Activated naive CD4-positive, alpha-beta T cell treated with anti-CD3 and anti-CD28 coated beads, Interleukin-2, amount 50 U/mL, for 24 hours (primary cell): ENCODE data around the gene TBC1D30.
"Not testable (repeated sequence)": the region's sequence is repeated elsewhere in the genome, so short reads cannot be mapped to it uniquely, and the experiment has no call there.

Source experiments
- H3K27ac Mint-ChIP-seq: one replicate; pipeline ENCODE4 v1.8.0; 2021; ENCODE audit warnings: mild to moderate bottlenecking, mixed read lengths
- H3K27me3 Mint-ChIP-seq: one replicate; pipeline ENCODE4 v1.8.0; 2021; ENCODE audit warnings: mixed read lengths
- H3K36me3 Mint-ChIP-seq: one replicate; pipeline ENCODE4 v1.8.0; 2021; ENCODE audit warnings: mixed read lengths
- H3K4me1 Mint-ChIP-seq: one replicate; pipeline ENCODE4 v1.8.0; 2021; ENCODE audit warnings: mixed read lengths
- H3K4me3 Mint-ChIP-seq: one replicate; pipeline ENCODE4 v1.8.0; 2021; ENCODE audit warnings: mild to moderate bottlenecking, mixed read lengths
- H3K9me3 Mint-ChIP-seq: one replicate; pipeline ENCODE4 v1.8.0; 2021; ENCODE audit warnings: mixed read lengths

TBC1D30 gene

DNA sequence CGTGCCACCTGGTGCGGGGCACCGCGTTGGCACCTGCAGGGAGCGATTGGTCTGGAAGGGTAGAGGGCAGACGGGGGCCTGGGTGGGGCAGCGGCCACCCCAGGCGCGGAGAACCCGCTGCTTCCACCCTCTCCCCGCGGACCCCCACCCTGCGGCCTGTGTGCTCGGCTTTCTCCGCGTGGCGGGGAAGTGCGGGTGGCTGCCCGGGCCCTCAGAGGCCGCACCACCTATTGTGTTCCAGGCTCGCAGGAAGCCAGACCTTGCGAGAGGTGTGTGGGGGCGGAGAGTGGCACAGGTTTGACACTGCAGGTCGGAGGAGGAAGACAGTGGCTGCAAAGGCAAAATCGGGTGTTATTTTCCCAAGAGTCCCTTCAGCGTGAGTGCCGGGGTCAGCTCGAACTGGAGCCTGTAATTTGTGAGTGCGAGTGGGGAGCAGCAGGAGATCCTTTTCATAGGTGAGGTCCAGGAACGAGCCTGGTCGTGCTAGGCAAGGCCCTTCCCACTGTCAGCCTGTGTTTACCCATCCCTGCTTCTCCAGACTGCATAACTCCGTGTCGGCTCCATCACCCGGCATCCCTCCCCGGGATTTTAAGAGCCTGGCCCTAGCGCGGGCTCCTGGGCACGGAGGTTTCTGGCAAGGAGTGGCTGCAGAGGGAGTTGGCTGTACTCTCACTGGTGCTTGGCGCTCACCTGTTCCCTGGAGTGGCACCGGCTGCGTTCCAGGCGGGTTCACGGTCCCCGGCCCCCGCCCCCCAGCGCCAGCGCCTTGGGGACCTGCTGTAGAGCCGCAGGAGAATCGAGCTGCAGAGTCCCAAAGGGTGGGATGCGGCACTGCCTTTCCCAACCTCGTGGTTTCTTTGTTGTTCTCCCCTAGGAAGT lies 935 bp downstream of the TBC1D30 start:
- H3K4me3 Mint-ChIP-seq = peak overlapping the region; percentile 75
- H3K27ac Mint-ChIP-seq = no peak overlapping the region
- H3K36me3 Mint-ChIP-seq = peaks cover 6% of the 10 kb centered on the region
- peaks cover 14% of the 10 kb centered on the region for H3K4me1 Mint-ChIP-seq
- peaks cover 42% of the 10 kb centered on the region for H3K27me3 Mint-ChIP-seq
- no peaks in the 10 kb centered on the region for H3K9me3 Mint-ChIP-seq

DNA sequence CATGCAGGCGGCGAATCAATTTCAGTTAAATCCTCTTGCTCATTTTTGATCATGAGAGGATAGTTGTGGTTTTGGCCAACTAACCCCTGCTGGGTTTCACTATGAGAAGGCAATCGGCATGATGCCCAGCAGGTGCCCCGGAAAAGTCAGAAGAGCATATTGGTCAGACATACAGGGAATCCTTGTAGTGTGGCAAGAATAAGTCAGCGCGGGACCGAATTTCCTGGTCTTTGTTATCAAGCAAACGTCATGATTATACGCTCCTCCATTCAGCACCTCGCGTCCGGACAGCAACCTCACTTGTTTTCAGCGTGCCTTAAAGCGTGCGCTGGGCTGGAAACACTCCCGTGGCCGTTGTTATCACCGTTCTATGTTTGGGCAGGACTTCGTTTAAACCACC lies 1.8 kb downstream of the TBC1D30 start:
- no peaks in the 10 kb centered on the region for H3K9me3 Mint-ChIP-seq
- H3K36me3 Mint-ChIP-seq = peaks cover 6% of the 10 kb centered on the region
- H3K4me1 Mint-ChIP-seq = peaks cover 14% of the 10 kb centered on the region
- H3K27ac Mint-ChIP-seq = no peak overlapping the region
- H3K27me3 Mint-ChIP-seq = peaks cover 42% of the 10 kb centered on the region
- peak overlapping the region; percentile 75 for H3K4me3 Mint-ChIP-seq

DNA sequence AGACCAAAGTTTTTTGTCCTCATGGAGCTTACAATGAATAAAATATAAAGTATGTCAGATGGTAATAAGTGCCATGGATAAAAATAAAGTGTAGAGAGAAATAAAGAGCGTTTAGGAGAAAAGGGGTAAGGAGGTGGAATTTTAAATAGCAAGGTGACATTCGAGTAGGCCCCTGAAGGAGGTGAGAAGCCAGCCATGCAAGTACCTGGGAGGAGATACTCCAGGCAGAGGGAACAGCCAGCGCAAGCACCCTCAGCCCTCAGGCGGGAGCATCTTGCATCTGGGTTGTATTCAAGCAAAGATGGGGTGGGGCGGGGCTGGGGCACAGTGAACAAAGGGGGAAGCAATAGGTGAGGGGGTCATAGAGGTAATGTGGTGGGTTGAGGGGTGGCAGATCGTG lies 4.3 kb downstream of the TBC1D30 start:
- H3K27me3 Mint-ChIP-seq = peaks cover 45% of the 10 kb centered on the region
- no peaks in the 10 kb centered on the region for H3K9me3 Mint-ChIP-seq
- H3K4me3 Mint-ChIP-seq = no peak overlapping the region
- peaks cover 2% of the 10 kb centered on the region for H3K36me3 Mint-ChIP-seq
- no peak overlapping the region for H3K27ac Mint-ChIP-seq
- peaks cover 14% of the 10 kb centered on the region for H3K4me1 Mint-ChIP-seq

DNA sequence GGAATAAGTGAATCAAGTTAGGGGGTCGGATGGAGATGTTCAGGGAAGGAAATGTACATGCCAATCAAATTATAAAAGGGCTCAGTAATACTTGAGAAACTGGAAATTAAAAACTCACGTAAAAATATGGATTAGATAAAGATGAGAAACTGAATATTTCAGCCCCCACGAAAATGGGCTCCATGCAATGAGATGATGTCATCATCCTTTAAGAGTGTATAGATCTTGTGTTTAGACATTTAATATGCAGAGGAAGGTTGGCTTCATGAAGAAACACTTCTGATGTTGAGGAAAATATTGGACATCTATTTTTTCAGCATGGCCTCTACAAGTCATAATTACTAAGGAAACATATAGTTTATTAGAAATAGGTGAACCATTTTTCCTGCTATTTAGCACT lies 9.5 kb downstream of the TBC1D30 start:
- H3K9me3 Mint-ChIP-seq = no peaks in the 10 kb centered on the region
- no peak overlapping the region for H3K27ac Mint-ChIP-seq
- peaks cover 12% of the 10 kb centered on the region for H3K27me3 Mint-ChIP-seq
- no peaks in the 10 kb centered on the region for H3K4me1 Mint-ChIP-seq
- no peak overlapping the region for H3K4me3 Mint-ChIP-seq
- no peaks in the 10 kb centered on the region for H3K36me3 Mint-ChIP-seq

DNA sequence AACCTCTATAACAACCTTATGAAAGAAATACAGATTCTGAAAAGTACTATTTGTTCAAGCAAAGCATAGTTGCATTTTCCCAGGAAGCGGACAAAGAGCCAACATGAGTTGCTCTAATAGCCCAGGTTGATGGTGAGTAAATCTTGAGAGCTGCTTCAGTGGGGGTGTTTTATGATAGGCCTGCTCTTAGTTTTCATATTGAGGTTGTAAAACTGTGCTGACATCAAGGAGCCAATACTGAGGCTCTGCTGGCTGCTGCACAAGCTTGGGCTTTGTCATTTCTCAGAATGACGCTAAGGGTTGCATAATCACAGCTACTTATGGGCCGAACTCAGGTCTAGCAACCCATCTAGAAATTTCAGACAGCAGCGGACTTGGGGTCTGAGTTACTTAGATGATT lies 11.5 kb downstream of the TBC1D30 start:
- Mint-ChIP-seq H3K9me3 (no peaks in the 10 kb centered on the region), H3K36me3 (no peaks in the 10 kb centered on the region), H3K27me3 (peaks cover 4% of the 10 kb centered on the region), H3K4me1 (no peaks in the 10 kb centered on the region), H3K4me3 (no peak overlapping the region), H3K27ac (no peak overlapping the region)

DNA sequence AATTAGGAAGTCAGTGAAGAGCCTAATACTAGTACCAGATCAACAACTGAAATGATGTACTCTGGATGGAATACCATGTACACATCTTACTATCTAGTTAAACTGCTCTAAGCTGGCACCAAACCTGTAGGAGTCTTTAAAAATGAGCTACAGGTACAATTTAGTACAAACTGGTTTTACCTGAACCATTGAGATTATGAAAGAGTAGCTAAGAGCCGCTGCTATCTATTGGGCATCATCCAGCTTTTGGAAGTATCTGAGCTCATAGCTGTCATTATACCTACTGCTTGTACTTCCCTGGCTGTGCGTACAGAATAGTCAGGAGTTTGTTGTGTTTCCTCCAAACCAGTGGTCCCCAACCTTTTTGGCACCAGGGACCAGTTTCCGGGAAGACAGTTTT lies 12.4 kb downstream of the TBC1D30 start:
- Mint-ChIP-seq H3K4me3 (no peak overlapping the region), H3K27me3 (peaks cover 4% of the 10 kb centered on the region), H3K36me3 (no peaks in the 10 kb centered on the region), H3K9me3 (no peaks in the 10 kb centered on the region), H3K27ac (no peak overlapping the region), H3K4me1 (no peaks in the 10 kb centered on the region)

DNA sequence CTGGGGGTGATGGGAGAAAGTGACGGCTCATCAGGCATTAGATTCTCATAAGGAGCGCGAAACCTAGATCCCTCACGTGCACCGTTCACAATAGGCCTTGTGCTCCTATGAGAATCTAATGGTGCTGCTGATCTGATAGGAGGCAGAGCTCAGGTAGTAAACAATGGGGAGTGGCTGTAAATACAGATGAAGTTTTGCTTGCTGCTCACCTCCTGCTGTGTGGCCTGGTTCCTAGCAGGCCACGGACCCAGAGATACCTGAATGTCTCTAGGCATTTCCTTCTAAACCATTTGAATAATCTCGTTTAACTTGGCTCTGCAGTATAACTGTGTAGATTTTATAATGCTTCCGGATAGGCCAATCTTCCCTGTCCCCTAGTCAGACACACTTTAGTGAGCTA lies 13.0 kb downstream of the TBC1D30 start:
- Mint-ChIP-seq H3K9me3 (no peaks in the 10 kb centered on the region), H3K27me3 (peaks cover 4% of the 10 kb centered on the region), H3K27ac (no peak overlapping the region), H3K36me3 (no peaks in the 10 kb centered on the region), H3K4me1 (no peaks in the 10 kb centered on the region), H3K4me3 (no peak overlapping the region)

DNA sequence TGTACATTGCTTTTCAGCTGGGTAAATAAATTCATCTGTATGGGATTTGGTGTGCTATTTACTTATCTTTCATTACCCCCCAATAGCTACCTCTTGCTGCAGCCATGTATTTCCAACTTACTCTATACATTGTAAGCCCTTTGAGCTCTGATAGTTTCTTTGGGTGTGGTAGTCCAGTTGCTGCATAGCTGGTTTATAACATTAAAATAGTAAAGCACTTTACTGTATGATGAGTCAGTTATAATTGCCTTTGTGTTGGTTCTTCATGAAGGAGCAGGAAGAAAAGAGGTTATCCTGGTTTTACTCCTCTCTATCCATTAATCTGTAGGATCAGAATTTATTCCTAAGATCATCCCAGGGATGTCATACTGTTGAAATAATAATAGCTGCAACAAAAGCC lies 15.7 kb downstream of the TBC1D30 start:
- Mint-ChIP-seq H3K4me3 (no peak overlapping the region), H3K36me3 (no peaks in the 10 kb centered on the region), H3K4me1 (no peaks in the 10 kb centered on the region), H3K27ac (no peak overlapping the region), H3K9me3 (no peaks in the 10 kb centered on the region), H3K27me3 (no peaks in the 10 kb centered on the region)

DNA sequence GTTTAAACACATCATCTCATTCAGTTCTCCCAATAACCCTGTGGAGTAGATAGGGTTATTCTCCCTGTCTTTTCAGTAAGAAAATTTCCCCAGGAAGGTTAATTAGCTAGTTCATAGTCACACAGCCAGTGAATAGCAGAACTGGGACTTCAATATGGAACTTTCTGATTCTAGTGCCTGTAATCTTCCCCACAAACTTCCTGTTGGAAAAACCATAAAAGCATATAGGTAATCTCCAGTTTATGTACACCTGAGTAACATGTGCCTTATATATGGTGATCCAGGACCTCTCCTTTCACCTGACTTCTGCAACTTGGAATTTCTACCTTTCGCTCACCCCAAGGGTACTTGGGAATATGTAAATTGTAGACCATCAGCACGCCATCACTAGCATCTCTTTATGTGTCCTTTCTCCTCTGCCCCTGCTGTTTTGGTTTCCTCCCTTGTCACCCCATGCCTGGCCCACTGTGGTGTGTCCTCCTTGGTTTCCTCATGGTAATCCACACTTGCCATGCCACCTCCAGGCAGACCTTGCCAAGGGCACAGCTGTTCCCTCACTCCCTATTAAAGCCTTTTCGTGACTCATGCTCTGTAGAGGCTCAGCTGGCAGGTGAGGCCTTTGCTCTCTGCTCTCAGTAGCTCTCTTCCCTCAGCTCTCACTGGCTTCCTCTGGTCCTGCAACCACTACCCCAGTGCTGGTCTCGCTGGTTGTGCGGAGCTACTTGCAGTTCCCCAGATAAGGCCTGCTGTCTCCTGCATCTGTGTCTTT lies 16.7 kb downstream of the TBC1D30 start:
- H3K27me3 Mint-ChIP-seq = no peaks in the 10 kb centered on the region
- H3K4me3 Mint-ChIP-seq = no peak overlapping the region
- H3K4me1 Mint-ChIP-seq = no peaks in the 10 kb centered on the region
- H3K9me3 Mint-ChIP-seq = no peaks in the 10 kb centered on the region
- H3K36me3 Mint-ChIP-seq = no peaks in the 10 kb centered on the region
- no peak overlapping the region for H3K27ac Mint-ChIP-seq

DNA sequence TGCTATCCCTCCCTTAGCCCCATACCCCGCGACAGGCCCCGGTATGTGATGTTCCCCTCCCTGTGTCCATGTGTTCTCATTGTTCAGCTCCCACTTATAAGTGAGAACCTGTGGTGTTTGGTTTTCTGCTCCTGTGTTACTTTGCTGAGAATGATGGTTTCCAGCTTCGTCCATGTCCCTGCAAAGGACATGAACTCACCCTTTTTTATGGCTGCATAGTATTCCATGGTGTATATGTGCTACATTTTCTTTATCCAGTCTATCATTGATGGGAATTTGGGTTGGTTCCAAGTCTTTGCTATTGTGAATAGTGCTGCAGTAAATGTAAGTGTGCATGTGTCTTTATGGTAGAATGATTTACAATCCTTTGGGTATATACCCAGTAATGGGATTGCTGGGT lies 24.0 kb downstream of the TBC1D30 start:
- H3K27ac Mint-ChIP-seq, H3K4me3 Mint-ChIP-seq, H3K4me1 Mint-ChIP-seq, H3K36me3 Mint-ChIP-seq: not testable (repeated sequence)
- Mint-ChIP-seq H3K27me3 (peaks cover 13% of the 10 kb centered on the region), H3K9me3 (peaks cover 16% of the 10 kb centered on the region)

DNA sequence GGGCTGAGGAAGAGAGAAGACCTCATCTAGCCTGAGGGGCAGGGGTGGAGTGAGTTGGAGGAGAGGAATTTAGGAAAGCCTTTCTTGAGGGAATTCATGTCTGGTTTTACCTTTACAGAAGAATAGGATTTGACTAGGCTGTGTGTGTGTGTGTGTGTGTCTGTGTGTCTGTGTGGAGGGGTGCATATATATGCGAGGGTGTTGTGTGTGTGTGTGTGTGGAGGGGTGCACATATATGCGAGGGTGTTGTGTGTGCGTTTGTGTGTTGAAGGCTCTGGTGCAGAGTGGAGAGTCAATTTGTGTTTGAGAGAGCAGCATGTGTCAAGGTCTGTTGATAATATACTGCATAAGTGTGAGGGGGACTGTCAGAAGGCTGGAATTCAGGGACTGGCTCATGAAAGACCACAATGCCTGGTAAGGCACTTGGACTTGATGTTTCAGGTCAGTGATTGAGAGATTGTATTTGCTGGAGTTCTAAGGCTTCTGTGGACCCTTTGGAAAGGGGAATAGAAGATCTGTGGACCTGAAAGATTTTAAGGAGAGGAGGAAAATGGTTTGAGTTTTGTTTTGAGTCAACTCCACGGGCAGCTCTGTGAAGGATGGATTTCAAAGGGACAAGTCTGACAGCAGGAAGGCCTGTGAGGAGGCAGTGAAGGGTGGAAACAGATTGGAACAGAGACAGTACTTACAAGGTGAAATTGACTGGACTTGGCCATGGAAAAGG lies 34.6 kb downstream of the TBC1D30 start:
- Mint-ChIP-seq H3K4me1 (no peaks in the 10 kb centered on the region), H3K27me3 (peaks cover 8% of the 10 kb centered on the region), H3K9me3 (no peaks in the 10 kb centered on the region), H3K27ac (no peak overlapping the region), H3K4me3 (no peak overlapping the region), H3K36me3 (no peaks in the 10 kb centered on the region)

DNA sequence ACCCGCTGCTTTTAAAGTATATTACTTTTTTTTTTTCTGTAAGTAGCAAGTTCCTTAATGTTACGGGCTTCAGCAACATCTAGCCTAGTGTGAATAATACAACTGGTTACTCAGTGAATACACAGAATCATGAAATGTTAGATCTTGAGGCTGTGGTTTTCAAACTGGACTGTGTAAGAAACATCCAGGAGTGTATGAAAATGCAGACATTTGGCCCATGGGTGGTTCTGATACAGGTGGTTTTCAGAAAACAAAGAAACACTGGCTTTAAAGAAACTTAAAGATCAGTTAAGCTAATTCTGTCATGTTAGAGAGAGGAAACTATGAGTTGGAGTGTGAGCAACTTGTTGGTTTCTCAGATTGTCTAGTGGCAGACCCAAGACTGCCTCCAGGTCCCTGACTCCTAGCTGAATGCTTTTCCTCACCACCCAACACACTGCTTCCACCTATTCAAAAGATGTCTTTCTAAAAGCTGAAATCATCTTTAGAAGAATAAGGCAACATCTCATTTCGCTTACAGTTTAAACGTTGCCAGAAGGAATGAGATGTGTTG lies 36.1 kb downstream of the TBC1D30 start:
- Mint-ChIP-seq H3K27ac (no peak overlapping the region), H3K4me1 (no peaks in the 10 kb centered on the region), H3K27me3 (peaks cover 10% of the 10 kb centered on the region), H3K36me3 (no peaks in the 10 kb centered on the region), H3K4me3 (no peak overlapping the region), H3K9me3 (no peaks in the 10 kb centered on the region)

DNA sequence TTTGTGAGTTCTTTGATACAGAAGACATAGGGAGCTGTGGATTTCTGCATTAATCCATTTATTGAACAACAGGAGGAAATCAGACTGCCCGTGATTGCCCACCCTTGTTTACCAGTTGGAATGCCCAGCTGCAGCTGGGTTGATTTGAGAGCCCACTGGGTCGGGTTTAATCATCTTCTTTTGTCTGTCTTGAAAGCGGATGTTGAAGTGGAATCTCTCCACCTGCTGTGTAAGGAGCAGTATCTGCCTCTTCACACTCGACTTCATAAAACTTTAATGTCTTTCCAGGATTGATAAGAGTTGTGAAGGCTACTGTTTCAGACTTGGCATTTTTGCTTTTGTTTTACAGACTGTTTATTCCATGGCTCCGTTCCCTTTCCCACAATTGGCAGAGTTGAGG lies 39.9 kb downstream of the TBC1D30 start:
- H3K27me3 Mint-ChIP-seq = peaks cover 13% of the 10 kb centered on the region
- H3K4me1 Mint-ChIP-seq = no peaks in the 10 kb centered on the region
- H3K4me3 Mint-ChIP-seq = no peak overlapping the region
- H3K9me3 Mint-ChIP-seq = no peaks in the 10 kb centered on the region
- H3K36me3 Mint-ChIP-seq = no peaks in the 10 kb centered on the region
- H3K27ac Mint-ChIP-seq = no peak overlapping the region

DNA sequence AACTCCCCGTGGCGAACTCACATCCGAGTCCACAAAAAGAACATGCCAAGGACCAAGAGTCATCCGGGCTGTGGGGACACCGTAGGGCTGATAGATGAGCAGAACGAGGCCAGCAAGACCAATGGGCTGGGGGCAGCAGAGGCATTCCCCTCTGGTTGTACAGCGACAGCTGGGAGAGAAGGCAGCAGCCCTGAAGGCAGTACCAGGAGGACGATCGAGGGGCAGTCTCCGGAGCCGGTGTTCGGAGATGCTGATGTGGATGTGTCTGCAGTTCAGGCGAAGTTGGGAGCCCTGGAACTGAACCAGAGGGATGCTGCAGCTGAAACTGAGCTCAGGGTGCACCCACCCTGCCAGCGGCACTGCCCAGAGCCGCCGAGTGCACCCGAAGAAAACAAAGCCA lies 50.7 kb downstream of the TBC1D30 start:
- Mint-ChIP-seq H3K27ac (no peak overlapping the region), H3K4me1 (peaks cover 12% of the 10 kb centered on the region), H3K27me3 (peaks cover 1% of the 10 kb centered on the region)

DNA sequence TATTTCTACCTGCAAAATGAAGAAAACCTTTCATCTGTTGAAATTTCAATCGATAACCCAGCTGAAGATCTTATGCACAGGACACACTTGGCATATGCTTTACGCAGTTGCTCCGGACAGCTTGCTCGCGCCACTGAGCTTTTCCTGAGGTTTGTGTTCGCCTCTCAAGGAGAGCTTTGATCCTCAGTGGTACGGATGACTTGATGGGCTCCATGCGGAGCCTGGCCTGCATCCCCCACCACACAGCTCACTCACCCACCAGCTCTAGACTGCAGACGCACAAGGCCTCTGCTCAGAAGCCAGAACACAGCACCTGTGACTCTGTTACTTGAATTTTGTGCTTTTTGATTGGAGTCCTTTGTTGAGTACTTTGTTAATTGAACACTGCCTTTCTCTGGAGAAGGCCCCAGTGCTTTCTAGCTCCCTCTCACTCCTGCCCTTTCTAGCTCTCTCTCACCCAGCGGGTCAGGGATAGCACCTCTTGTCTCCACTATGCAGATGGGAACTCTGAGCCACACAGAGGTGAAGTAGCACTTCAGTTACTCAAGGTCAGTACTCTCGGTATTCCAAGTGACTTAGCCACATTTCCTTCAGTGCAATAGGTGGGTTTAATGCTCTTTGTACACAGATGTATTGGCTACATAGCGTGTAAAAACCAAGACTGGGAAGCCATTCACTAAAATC lies 52.1 kb downstream of the TBC1D30 start:
- Mint-ChIP-seq H3K27me3 (peaks cover 1% of the 10 kb centered on the region), H3K36me3 (peaks cover 2% of the 10 kb centered on the region), H3K4me1 (peaks cover 12% of the 10 kb centered on the region), H3K9me3 (no peaks in the 10 kb centered on the region), H3K27ac (no peak overlapping the region), H3K4me3 (no peak overlapping the region)

More for the DNA sequence above, 50.7 kb downstream of the TBC1D30 start:
- H3K36me3 Mint-ChIP-seq = peaks cover 2% of the 10 kb centered on the region
- H3K4me3 Mint-ChIP-seq = no peak overlapping the region
- H3K9me3 Mint-ChIP-seq = no peaks in the 10 kb centered on the region
